Measurements from ENCODE around the gene AKR1B1. TPM values are rescaled to one million over a fixed set of nuclear protein-coding genes. Genes with fewer than 3 reads are reported as not detected.

AKR1B1 gene
- total and polyA plus RNA-seq, 9 of the 15 experiments (the other 6 are each of a cell fraction or from before 2014, with no cell fraction given), result 2.0 to 10.6 (median 6.2) TPM

DNA sequence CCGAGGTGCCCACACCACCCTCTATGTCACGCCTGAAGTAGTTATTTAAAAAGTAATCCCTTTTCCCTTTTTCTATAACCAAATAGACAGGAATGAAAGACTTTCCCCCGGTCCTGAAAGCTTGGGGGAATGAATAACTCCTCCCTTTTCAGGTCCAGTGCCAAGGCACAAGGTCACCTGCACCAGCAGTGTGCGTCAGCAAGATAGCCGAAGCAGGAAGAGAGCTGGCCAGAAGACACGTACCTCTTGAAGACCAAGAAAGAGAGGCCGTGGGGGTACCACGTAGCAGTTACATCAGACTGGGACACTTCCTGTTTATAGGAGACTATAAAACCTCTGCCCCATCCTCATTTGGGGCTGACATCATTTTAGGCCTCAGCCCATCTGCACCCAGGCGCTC, 10.7 kb upstream of the AKR1B1 start:
- no peaks in the 10 kb centered on the region for H3K4me1 ChIP-seq (replicated peaks in 1 of 2; ENCODE audit: control insufficient read depth in 2 of 2, insufficient read depth in 2 of 2, low read length in 2 of 2)
- ATAC-seq (peak; percentile 66), FAIRE-seq (no peak), DNase-seq (ENCODE audit: extremely low read depth in 1 of 4, low spot score in 3 of 4) (peak in 1 of 4 experiments; percentile 19)
- H3K27me3 ChIP-seq (ENCODE audit: control insufficient read depth in 2 of 2, insufficient read depth in 2 of 2, low read length in 2 of 2), result peaks cover 6 to 25% of the 10 kb centered on the region in 2 experiments; a peak in 3 of 5 replicates
- H3K9me3 ChIP-seq (replicated peaks; ENCODE audit: control insufficient read depth, insufficient read depth, low read depth, low read length), result peaks cover 2% of the 10 kb centered on the region; the same call in 1 of the 2 replicates
- CTCF ChIA-PET (ENCODE audit: low intra/inter-chr PET ratio), result no interaction called here
- H3K27ac ChIP-seq (ENCODE audit: extremely low read depth, low read depth, low read length), result no peak overlapping the region
- POLR2A ChIA-PET, result interaction anchor here (0.7 to 1.5 kb wide), 2 partner anchors 11 to 14 kb away, joined by 3 to 5 read pairs; no protein-coding TSS in a partner anchor
- in situ Hi-C loops (cut with MboI), result no loop called here
- no peak overlapping the region for H3K9ac ChIP-seq (ENCODE audit: insufficient read depth in 1 of 2, low read depth in 2 of 2, low read length in 2 of 2)
- H2AFZ ChIP-seq (ENCODE audit: low read depth, low read length), result peak overlapping the region; percentile 18; the same call in 1 of the 2 replicates
- no peaks in the 10 kb centered on the region for H3K79me2 ChIP-seq (ENCODE audit: control insufficient read depth, insufficient read depth, low read length)
- no peak overlapping the region for H3K4me3 ChIP-seq
- H4K20me1 ChIP-seq (replicated peaks; ENCODE audit: control insufficient read depth, insufficient read depth, low read length), result no peaks in the 10 kb centered on the region
- no peaks in the 10 kb centered on the region for H3K36me3 ChIP-seq (ENCODE audit: control insufficient read depth, insufficient read depth, low read length)
- intact Hi-C loops (cut with micrococcal nuclease), result no loop called here
- no peak overlapping the region for H3K4me2 ChIP-seq (ENCODE audit: insufficient read depth, low read length)
- 3% methylated on average over 9 of the region's 9 CpGs for WGBS (ENCODE audit: insufficient coverage, low coverage, missing lambda C conversion rate)
- H3K9me1 ChIP-seq (ENCODE audit: control insufficient read depth, insufficient read depth, low read length), result no peaks in the 10 kb centered on the region
- no TSS peak for BruUV-seq (replicated peaks)
- TF ChIP-seq BHLHE40 (IDR thresholded peaks at IDR 0.05; ENCODE audit: low read length) (peak; percentile 76; the same call in 1 of the 2 replicates), CAMTA2 (CRISPR knock-in tag; conservative IDR thresholded peaks at IDR 0.05) (no peak), KLF13 (tag; IDR thresholded peaks at IDR 0.05; ENCODE audit: borderline replicate concordance, low read depth) (no peak), GTF2A2 (tag; IDR thresholded peaks at IDR 0.05) (no peak), U2AF1 (optimal IDR thresholded peaks at IDR 0.05; ENCODE audit: low read depth, low read length) (no peak), ATF3 (IDR thresholded peaks at IDR 0.05) (peak; percentile 38; the same call in 1 of the 2 replicates), ATF3 (CRISPR knock-in tag; conservative IDR thresholded peaks at IDR 0.05) (no peak), PHF20 (IDR thresholded peaks at IDR 0.05; ENCODE audit: partially characterized antibody) (no peak), JUN (IDR thresholded peaks at IDR 0.05; ENCODE audit: borderline replicate concordance, low read depth, low read length) (0 out of 2 replicates have a peak, but pooled peaks have one; percentile 17), JUN (CRISPR knock-in tag; IDR thresholded peaks at IDR 0.05; ENCODE audit: borderline replicate concordance) (no peak), CEBPG (CRISPR knock-in tag; IDR thresholded peaks at IDR 0.05) (no peak), CEBPG (tag; conservative IDR thresholded peaks at IDR 0.05 in 1 of 2, IDR thresholded peaks at IDR 0.05 in 1 of 2) (peak in 1 of 2 experiments; percentile 36; a peak in 1 of 4 replicates), HDGF (IDR thresholded peaks at IDR 0.05) (no peak), PHB (CRISPR knock-in tag; IDR thresholded peaks at IDR 0.05) (no peak), SPI1 (IDR thresholded peaks at IDR 0.05; ENCODE audit: borderline replicate concordance, low read depth, low read length) (0 out of 2 replicates have a peak, but pooled peaks have one; percentile 17), ETV5 (CRISPR knock-in tag; IDR thresholded peaks at IDR 0.05; ENCODE audit: low read depth) (no peak), USF2 (CRISPR knock-in tag; IDR thresholded peaks at IDR 0.05) (no peak), KAT8 (IDR thresholded peaks at IDR 0.05; ENCODE audit: low read depth) (no peak), BRD4 (IDR thresholded peaks at IDR 0.05) (no peak), ZNF354B (CRISPR knock-in tag; IDR thresholded peaks at IDR 0.05) (no peak)
- TF ChIP-seq, protein P1, sequence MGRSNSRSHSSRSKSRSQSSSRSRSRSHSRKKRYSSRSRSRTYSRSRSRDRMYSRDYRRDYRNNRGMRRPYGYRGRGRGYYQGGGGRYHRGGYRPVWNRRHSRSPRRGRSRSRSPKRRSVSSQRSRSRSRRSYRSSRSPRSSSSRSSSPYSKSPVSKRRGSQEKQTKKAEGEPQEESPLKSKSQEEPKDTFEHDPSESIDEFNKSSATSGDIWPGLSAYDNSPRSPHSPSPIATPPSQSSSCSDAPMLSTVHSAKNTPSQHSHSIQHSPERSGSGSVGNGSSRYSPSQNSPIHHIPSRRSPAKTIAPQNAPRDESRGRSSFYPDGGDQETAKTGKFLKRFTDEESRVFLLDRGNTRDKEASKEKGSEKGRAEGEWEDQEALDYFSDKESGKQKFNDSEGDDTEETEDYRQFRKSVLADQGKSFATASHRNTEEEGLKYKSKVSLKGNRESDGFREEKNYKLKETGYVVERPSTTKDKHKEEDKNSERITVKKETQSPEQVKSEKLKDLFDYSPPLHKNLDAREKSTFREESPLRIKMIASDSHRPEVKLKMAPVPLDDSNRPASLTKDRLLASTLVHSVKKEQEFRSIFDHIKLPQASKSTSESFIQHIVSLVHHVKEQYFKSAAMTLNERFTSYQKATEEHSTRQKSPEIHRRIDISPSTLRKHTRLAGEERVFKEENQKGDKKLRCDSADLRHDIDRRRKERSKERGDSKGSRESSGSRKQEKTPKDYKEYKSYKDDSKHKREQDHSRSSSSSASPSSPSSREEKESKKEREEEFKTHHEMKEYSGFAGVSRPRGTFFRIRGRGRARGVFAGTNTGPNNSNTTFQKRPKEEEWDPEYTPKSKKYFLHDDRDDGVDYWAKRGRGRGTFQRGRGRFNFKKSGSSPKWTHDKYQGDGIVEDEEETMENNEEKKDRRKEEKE (IDR thresholded peaks at IDR 0.05; ENCODE audit: borderline replicate concordance in 1 of 2, control insufficient read depth in 1 of 2, low read depth in 2 of 2, low read length in 1 of 2), result no peak
